Sigmoid colon (tissue), 7 donors: ENCODE data around the gene DHDH. TPM values are rescaled to one million over a fixed set of nuclear protein-coding genes. Genes with fewer than 3 reads are reported as not detected.

ENCODE experiments used
- DNase-seq: peaks from one replicate; pipeline ENCODE4 v3.0.0-alpha.2; 2019
- H3K27ac ChIP-seq, 4 donors: fragments of 200-600 bp; sonication (generic); one replicate each; pipeline ENCODE4 v1.5.1; 2016 to 2019; ENCODE audit warnings: mild to moderate bottlenecking in 1 of 4
- H3K27me3 ChIP-seq, 3 donors: fragments of 200-600 bp; sonication (generic); one replicate each; pipeline ENCODE4 v1.5.1; 2019; ENCODE audit warnings: mild to moderate bottlenecking in 1 of 3
- H3K36me3 ChIP-seq, 4 donors: fragments of 200-600 bp; sonication (generic); one replicate each; pipeline ENCODE4 v1.5.1; 2016 to 2019
- H3K4me1 ChIP-seq, 4 donors: fragments of 200-600 bp; sonication (generic); one replicate each; pipeline ENCODE4 v1.5.1; 2017 to 2019
- H3K4me3 ChIP-seq, 4 donors: fragments of 200-600 bp; sonication (generic); one replicate each; pipeline ENCODE4 v1.5.1; 2017 to 2019; ENCODE audit warnings: mild to moderate bottlenecking in 2 of 4, moderate library complexity in 1 of 4
- H3K9me3 ChIP-seq, 4 donors: fragments of 200-600 bp in 3 of 4; sonication (generic) in 3 of 4; one replicate each; pipeline versions ENCODE4 v1.5.1 to v1.6.1; 2013 to 2019
- CTCF ChIP-seq, 4 experiments: fragments of 450-650 bp in 3 of 4; fragments of 200-600 bp in 1 of 4; IDR thresholded peaks; one replicate each; pipeline ENCODE4 v1.5.1; 2016 to 2019; ENCODE audit warnings: antibody characterized with exemption in 4 of 4, mild to moderate bottlenecking in 3 of 4, moderate library complexity in 2 of 4
- EP300 ChIP-seq, 4 donors: sonication (generic); formaldehyde crosslinking; IDR thresholded peaks; one replicate each; pipeline ENCODE4 v1.6.1; 2017; ENCODE audit warnings: antibody characterized with exemption in 4 of 4
- POLR2A ChIP-seq, 2 donors: fragments of 450-650 bp; IDR thresholded peaks; one replicate each; pipeline ENCODE4 v1.6.1; 2016; ENCODE audit warnings: antibody characterized with exemption in 2 of 2, mild to moderate bottlenecking in 2 of 2, moderate library complexity in 2 of 2
- POLR2AphosphoS5 ChIP-seq, 4 donors: sonication (generic); formaldehyde crosslinking; IDR thresholded peaks; one replicate each; pipeline ENCODE4 v1.6.1; 2017; ENCODE audit warnings: antibody characterized with exemption in 4 of 4
- WGBS, 2 donors: extraction: QIAGEN DNeasy Blood & Tissue Kit; methylation state at CpG; one replicate each; pipeline ENCODE4 v1.1.7; 2013; 5-methylcytosine and 5-hydroxymethylcytosine counted together
- intact Hi-C: fragments of 100-400 bp; cut with DNase I; formaldehyde crosslinking; loops from one replicate; pipeline ENCODE4 v1.15.1; 2023
- polyA plus RNA-seq, 3 donors: library from polyadenylated mRNA; stranded (reverse); fragments of 200-250 nt; gene quantifications; one replicate each; pipeline ENCODE4 v1.2.3, GENCODE V29; 2013
- total RNA-seq, 4 donors: library from RNA; depleted of rRNA; stranded (reverse); fragments of >200 nt; gene quantifications; one replicate each; pipeline ENCODE4 v1.1.0, GENCODE V29; 2016
- donor health status: healthy with polysubstance abuse.
- donor health status: Bipolar disorder and iron deficiency.
- donor health status: healthy.

The DHDH gene
- total and polyA plus RNA-seq, 7 donors: 0.16 TPM; not detected in 6

GRCh38 chr19:48945415-48945814 lies 11.9 kb downstream of the DHDH start:
- no peak for DNase-seq
- H3K9me3 ChIP-seq: peaks cover 0 to 5% (median under 1%) of the 10 kb centered on the region in 4 donors
- no peaks in the 10 kb centered on the region for H3K27me3 ChIP-seq
- intact Hi-C loops: no loop called here
- no peaks in the 10 kb centered on the region for H3K4me1 ChIP-seq
- 93 to 94% methylated on average over 5 of the region's 5 CpGs for WGBS, 2 donors
- H3K27ac ChIP-seq: no peak overlapping the region
- H3K4me3 ChIP-seq: no peak overlapping the region
- no peak for TF ChIP-seq CTCF (IDR thresholded peaks at IDR 0.05)
- no peak for TF ChIP-seq EP300 (IDR thresholded peaks at IDR 0.05)
- TF ChIP-seq POLR2A (IDR thresholded peaks at IDR 0.05): no peak
- no peak for TF ChIP-seq POLR2AphosphoS5 (IDR thresholded peaks at IDR 0.05)
- no peaks in the 10 kb centered on the region for H3K36me3 ChIP-seq

GRCh38 chr19:48945817-48946216 lies 12.3 kb downstream of the DHDH start:
- no peak overlapping the region for H3K27ac ChIP-seq

GRCh38 chr19:48946463-48947257 lies 13.2 kb downstream of the DHDH start:
- no peak for DNase-seq
- intact Hi-C loops: no loop called here
- H3K9me3 ChIP-seq: no peaks in the 10 kb centered on the region
- no peak overlapping the region for H3K4me3 ChIP-seq
- no peaks in the 10 kb centered on the region for H3K27me3 ChIP-seq
- H3K27ac ChIP-seq: no peak overlapping the region
- TF ChIP-seq POLR2A (IDR thresholded peaks at IDR 0.05): no peak
- TF ChIP-seq CTCF (IDR thresholded peaks at IDR 0.05): no peak
- no peak for TF ChIP-seq EP300 (IDR thresholded peaks at IDR 0.05)
- TF ChIP-seq POLR2AphosphoS5 (IDR thresholded peaks at IDR 0.05): no peak
- H3K4me1 ChIP-seq: no peaks in the 10 kb centered on the region
- 46 to 66% methylated on average over 9 of the region's 9 CpGs for WGBS, 2 donors
- H3K36me3 ChIP-seq: no peaks in the 10 kb centered on the region

More at GRCh38 chr19:48945817-48946216, 12.3 kb downstream of the DHDH start:
- TF ChIP-seq POLR2AphosphoS5 (IDR thresholded peaks at IDR 0.05) (no peak), CTCF (IDR thresholded peaks at IDR 0.05) (no peak), POLR2A (IDR thresholded peaks at IDR 0.05) (no peak), EP300 (IDR thresholded peaks at IDR 0.05) (no peak)
- Histone ChIP-seq H3K4me3 (no peak overlapping the region), H3K36me3 (no peaks in the 10 kb centered on the region), H3K4me1 (no peaks in the 10 kb centered on the region), H3K27me3 (no peaks in the 10 kb centered on the region), H3K9me3 (peaks cover 0 to 3% (median under 1%) of the 10 kb centered on the region in 4 donors)
- intact Hi-C loops: no loop called here
- DNase-seq: no peak
- 93 to 94% methylated on average over 2 of the region's 2 CpGs for WGBS, 2 donors

GRCh38 chr19:48947258-48947542 lies 13.7 kb downstream of the DHDH start:
- intact Hi-C loops: no loop called here
- Histone ChIP-seq H3K27ac (no peak overlapping the region), H3K27me3 (no peaks in the 10 kb centered on the region), H3K9me3 (no peaks in the 10 kb centered on the region), H3K36me3 (no peaks in the 10 kb centered on the region), H3K4me3 (no peak overlapping the region), H3K4me1 (no peaks in the 10 kb centered on the region)
- 92 to 98% methylated on average over 3 of the region's 3 CpGs for WGBS, 2 donors
- no peak for DNase-seq
- no peak for TF ChIP-seq POLR2AphosphoS5 (IDR thresholded peaks at IDR 0.05)
- no peak for TF ChIP-seq EP300 (IDR thresholded peaks at IDR 0.05)

- no peak for TF ChIP-seq EP300 (IDR thresholded peaks at IDR 0.05)
- no peak for TF ChIP-seq POLR2AphosphoS5 (IDR thresholded peaks at IDR 0.05)
- no peak for TF ChIP-seq CTCF (IDR thresholded peaks at IDR 0.05)
- no peak for TF ChIP-seq POLR2A (IDR thresholded peaks at IDR 0.05)
- no peak for DNase-seq
- H3K36me3 ChIP-seq: no peaks in the 10 kb centered on the region
- no peak overlapping the region for H3K27ac ChIP-seq
- H3K4me1 ChIP-seq: peaks cover 0 to 7% (median 2%) of the 10 kb centered on the region in 4 donors
- no peaks in the 10 kb centered on the region for H3K27me3 ChIP-seq
- no peak overlapping the region for H3K4me3 ChIP-seq
- intact Hi-C loops: loop anchor here (5.0 kb wide), 1 partner anchor 48 kb away; the partner anchor contains the start of gene NUCB1
- H3K9me3 ChIP-seq: no peaks in the 10 kb centered on the region
- WGBS, 2 donors: 69 to 91% methylated on average over 3 of the region's 3 CpGs
Measured at GRCh38 chr19:48950159-48950558, 16.7 kb downstream of the DHDH start.
